Keratinocyte (primary cell): ENCODE measurements around the gene SELENOS. TPM values are rescaled to one million over a fixed set of nuclear protein-coding genes. Genes with fewer than 3 reads are reported as not detected.

ENCODE experiments used
- DNase-seq: peaks from one replicate; pipeline ENCODE4 v3.0.0-alpha.2; 2011; ENCODE audit warnings: low read depth, missing footprints, low spot score
- FAIRE-seq: peaks from 2 replicates; lab custom pipeline; 2011; peaks lifted over from hg19 to GRCh38; lab: Jason Lieb, UNC
- H2AFZ ChIP-seq: 2 replicates; pipeline ENCODE4 v1.6.0; 2012; ENCODE audit warnings: low read length, control low read depth, inconsistent platforms; ENCODE audit not compliant: control insufficient read depth
- H3K27ac ChIP-seq: 2 replicates; pipeline ENCODE4 v1.5.1; 2011; ENCODE audit warnings: low read length; ENCODE audit not compliant: control insufficient read depth, insufficient read depth
- H3K27me3 ChIP-seq: 3 replicates; pipeline ENCODE4 v1.6.0; 2011; ENCODE audit warnings: low read length; ENCODE audit not compliant: control insufficient read depth, insufficient read depth; ENCODE audit errors: extremely low read depth
- H3K36me3 ChIP-seq, 2 experiments: 2 replicates in 1 of 2; 3 replicates in 1 of 2; pipeline ENCODE4 v1.5.1; 2011; ENCODE audit warnings: low read length in 2 of 2, mild to moderate bottlenecking in 1 of 2; ENCODE audit not compliant: control insufficient read depth in 2 of 2, insufficient read depth in 2 of 2; ENCODE audit errors: extremely low read depth in 1 of 2
- H3K4me1 ChIP-seq: 3 replicates; pipeline ENCODE4 v1.5.1; 2011; ENCODE audit warnings: low read length; ENCODE audit not compliant: control insufficient read depth, insufficient read depth; ENCODE audit errors: extremely low read depth
- H3K4me2 ChIP-seq: 3 replicates; pipeline ENCODE4 v1.6.0; 2011; ENCODE audit warnings: low read depth, low read length; ENCODE audit not compliant: control insufficient read depth, insufficient read depth; ENCODE audit errors: extremely low read depth
- H3K4me3 ChIP-seq, 3 experiments: fragments of 200-600 bp in 1 of 3; sonication (generic) in 1 of 3; 2 replicates in 2 of 3; 3 replicates in 1 of 3; pipeline ENCODE4 v1.5.1; 2011 to 2016; ENCODE audit warnings: low read length in 3 of 3, mild to moderate bottlenecking in 3 of 3, control low read depth in 2 of 3, inconsistent platforms in 1 of 3, low read depth in 1 of 3, mixed read lengths in 1 of 3, mixed run types in 1 of 3, moderate library complexity in 1 of 3; ENCODE audit not compliant: control insufficient read depth in 2 of 3, insufficient read depth in 2 of 3; ENCODE audit errors: extremely low read depth in 1 of 3
- H3K79me2 ChIP-seq: 2 replicates; pipeline ENCODE4 v1.6.0; 2012; ENCODE audit warnings: low read length; ENCODE audit not compliant: control insufficient read depth, insufficient read depth
- H3K9ac ChIP-seq: 3 replicates; pipeline ENCODE4 v1.6.0; 2011; ENCODE audit warnings: low read length; ENCODE audit not compliant: control insufficient read depth, insufficient read depth; ENCODE audit errors: extremely low read depth
- H3K9me1 ChIP-seq: 3 replicates; pipeline ENCODE4 v1.6.0; 2011; ENCODE audit warnings: low read length; ENCODE audit not compliant: control insufficient read depth, insufficient read depth; ENCODE audit errors: extremely low read depth
- H3K9me3 ChIP-seq: 2 replicates; pipeline ENCODE4 v1.5.1; 2012; ENCODE audit warnings: low read depth, low read length; ENCODE audit not compliant: control insufficient read depth
- H4K20me1 ChIP-seq: 3 replicates; pipeline ENCODE4 v1.6.0; 2011; ENCODE audit warnings: low read length; ENCODE audit not compliant: control insufficient read depth, insufficient read depth; ENCODE audit errors: extremely low read depth
- EZH2 ChIP-seq: IDR thresholded peaks from one replicate; pipeline ENCODE4 v1.6.1; 2012; ENCODE audit warnings: inconsistent platforms, mild to moderate bottlenecking, low read length, moderate library complexity
- dilution Hi-C: fragments of 300-500 bp; cut with MboI; formaldehyde crosslinking; loops from one replicate; pipeline ENCODE4 v1.7.0; 2020; ENCODE audit warnings: low sequenced_read_pairs; ENCODE audit not compliant: extremely low pct_ligation_motif_present
- polyA plus RNA-seq, 5 experiments: library from polyadenylated mRNA; depleted of rRNA in 3 of 5; stranded (reverse) in 3 of 5; stranded (forward) in 1 of 5; unstranded in 1 of 5; fragments of >200 nt; gene quantifications; 1 replicate in 1 of 5; 2 replicates in 3 of 5; 3 replicates in 1 of 5; pipeline versions ENCODE4 v1.2.1 to v1.2.3, GENCODE V29; 2011 to 2012; ENCODE audit warnings: missing spikeins in 2 of 5, low read depth in 1 of 5, low replicate concordance in 1 of 5
- TF ChIP-seq, protein P1 (sequence below), 3 experiments: IDR thresholded peaks in 1 of 3; conservative IDR thresholded peaks in 1 of 3; optimal IDR thresholded peaks in 1 of 3; 2 replicates in 2 of 3; 3 replicates in 1 of 3; pipeline versions ENCODE3 to v1.5.1; 2011; ENCODE audit warnings: low read length in 3 of 3, mild to moderate bottlenecking in 3 of 3, moderate library complexity in 2 of 3, control low read depth in 1 of 3, inconsistent platforms in 1 of 3; ENCODE audit not compliant: insufficient read depth in 2 of 3; ENCODE audit errors: extremely low read depth in 1 of 3

SELENOS gene
- polyA plus RNA-seq, 1 donor (not counting 4 experiments of a cell fraction or from before 2014, with no cell fraction given) = 82.2 TPM

DNA sequence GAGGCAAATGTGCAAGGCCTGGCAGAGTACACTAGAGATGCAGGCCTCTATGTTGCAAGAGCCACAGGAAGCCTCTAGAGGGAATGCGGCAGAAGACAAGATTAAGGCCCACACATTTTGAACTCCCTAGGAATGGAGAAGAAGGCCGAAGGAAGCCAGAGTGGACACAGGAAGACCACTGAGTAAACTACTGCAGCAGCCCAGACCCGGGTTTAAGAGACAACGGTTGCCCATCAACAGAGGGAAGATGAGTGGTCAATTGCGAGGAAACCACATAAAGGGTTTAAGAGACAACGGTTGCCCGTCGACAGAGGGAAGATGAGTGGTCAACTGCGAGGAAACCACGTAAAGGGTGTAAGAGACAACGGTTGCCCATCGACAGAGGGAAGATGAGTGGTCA, 40.0 kb downstream of the SELENOS start:
- Histone ChIP-seq H3K4me1 (peaks cover 29% of the 10 kb centered on the region), H2AFZ (no peak overlapping the region), H3K9me3 (no peaks in the 10 kb centered on the region), H3K27me3 (no peaks in the 10 kb centered on the region), H3K27ac (no peak overlapping the region), H3K9me1 (peaks cover 4% of the 10 kb centered on the region), H3K4me3 (no peak overlapping the region), H3K79me2 (peaks cover 90% of the 10 kb centered on the region), H4K20me1 (peaks cover 7% of the 10 kb centered on the region), H3K4me2 (no peak overlapping the region), H3K36me3 (peaks cover 7 to 25% of the 10 kb centered on the region in 2 experiments), H3K9ac (no peak overlapping the region)
- dilution Hi-C loops = no loop called here
- FAIRE-seq = no peak
- DNase-seq = no peak
- no peak for TF ChIP-seq EZH2

DNA sequence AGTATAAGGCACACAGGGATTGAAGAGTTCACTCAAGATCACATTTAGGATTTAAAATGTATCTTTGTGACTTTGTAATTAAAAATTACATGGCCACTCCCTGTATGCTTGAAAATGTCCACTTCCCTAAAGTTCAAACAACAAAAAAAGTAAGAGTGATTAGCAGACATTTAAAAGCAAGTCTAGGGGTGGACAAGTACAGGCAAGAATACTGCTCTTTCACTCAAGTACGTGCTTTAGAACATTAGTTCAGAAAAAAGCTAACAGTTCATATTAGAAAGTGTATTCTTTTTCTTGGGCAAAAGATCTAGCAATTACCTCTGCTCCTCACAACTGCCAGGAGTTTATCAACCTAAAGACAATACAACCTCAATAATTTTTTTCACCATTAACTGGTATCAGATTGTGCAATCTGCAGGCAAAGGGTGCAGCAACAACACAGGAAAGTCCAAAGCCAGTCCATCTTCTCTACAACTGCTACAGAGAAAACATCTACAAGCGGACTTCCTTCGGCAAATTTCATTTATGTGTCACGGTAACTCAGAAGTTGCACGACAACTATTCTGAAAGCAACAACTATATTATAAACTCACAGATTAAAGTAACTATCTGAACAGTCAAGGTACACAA, 43.5 kb downstream of the SELENOS start:
- peaks cover 28% of the 10 kb centered on the region for H3K4me1 ChIP-seq
- dilution Hi-C loops = no loop called here
- FAIRE-seq (peak; percentile 39), DNase-seq (no peak)
- H3K4me2 ChIP-seq = peak overlapping the region; percentile 72
- no peaks in the 10 kb centered on the region for H3K27me3 ChIP-seq
- no peak overlapping the region for H2AFZ ChIP-seq
- H3K4me3 ChIP-seq = peak overlapping the region in 1 of 3 experiments; percentile 7
- H3K79me2 ChIP-seq = peaks cover 89% of the 10 kb centered on the region
- H3K9me1 ChIP-seq = no peaks in the 10 kb centered on the region
- peak overlapping the region; percentile 1 for H3K9ac ChIP-seq
- peaks cover 9 to 26% of the 10 kb centered on the region in 2 experiments for H3K36me3 ChIP-seq
- no peaks in the 10 kb centered on the region for H3K9me3 ChIP-seq
- no peaks in the 10 kb centered on the region for H4K20me1 ChIP-seq
- H3K27ac ChIP-seq = peak overlapping the region; percentile 56
- TF ChIP-seq, protein P1, sequence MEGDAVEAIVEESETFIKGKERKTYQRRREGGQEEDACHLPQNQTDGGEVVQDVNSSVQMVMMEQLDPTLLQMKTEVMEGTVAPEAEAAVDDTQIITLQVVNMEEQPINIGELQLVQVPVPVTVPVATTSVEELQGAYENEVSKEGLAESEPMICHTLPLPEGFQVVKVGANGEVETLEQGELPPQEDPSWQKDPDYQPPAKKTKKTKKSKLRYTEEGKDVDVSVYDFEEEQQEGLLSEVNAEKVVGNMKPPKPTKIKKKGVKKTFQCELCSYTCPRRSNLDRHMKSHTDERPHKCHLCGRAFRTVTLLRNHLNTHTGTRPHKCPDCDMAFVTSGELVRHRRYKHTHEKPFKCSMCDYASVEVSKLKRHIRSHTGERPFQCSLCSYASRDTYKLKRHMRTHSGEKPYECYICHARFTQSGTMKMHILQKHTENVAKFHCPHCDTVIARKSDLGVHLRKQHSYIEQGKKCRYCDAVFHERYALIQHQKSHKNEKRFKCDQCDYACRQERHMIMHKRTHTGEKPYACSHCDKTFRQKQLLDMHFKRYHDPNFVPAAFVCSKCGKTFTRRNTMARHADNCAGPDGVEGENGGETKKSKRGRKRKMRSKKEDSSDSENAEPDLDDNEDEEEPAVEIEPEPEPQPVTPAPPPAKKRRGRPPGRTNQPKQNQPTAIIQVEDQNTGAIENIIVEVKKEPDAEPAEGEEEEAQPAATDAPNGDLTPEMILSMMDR (optimal IDR thresholded peaks at IDR 0.05 in 1 of 3, IDR thresholded peaks at IDR 0.05 in 1 of 3, conservative IDR thresholded peaks at IDR 0.05 in 1 of 3; ENCODE audit: extremely low read depth in 1 of 3, insufficient read depth in 2 of 3, low read length in 3 of 3) = no peak
- TF ChIP-seq EZH2 = no peak
